Memory B cell (primary cell): ENCODE data around the gene ERBB2.

Experiments
- ATAC-seq: fragments of 150-1000 bp; cut with Tn5 transposase; 2 replicates; pipeline ENCODE4 v1.10.0; 2021; ENCODE audit warnings: low read depth, mild to moderate bottlenecking, moderate library complexity
- DNase-seq, 2 donors: peaks; one replicate each; pipeline ENCODE4 v3.0.0; 2022; ENCODE audit warnings: low spot score in 2 of 2
- H3K27ac Mint-ChIP-seq: one replicate; pipeline ENCODE4 v1.8.0; 2022; ENCODE audit warnings: mild to moderate bottlenecking, moderate library complexity, mixed read lengths
- H3K27me3 Mint-ChIP-seq: one replicate; pipeline ENCODE4 v1.8.0; 2022; ENCODE audit warnings: mixed read lengths
- H3K36me3 Mint-ChIP-seq: one replicate; pipeline ENCODE4 v1.8.0; 2022; ENCODE audit warnings: mild to moderate bottlenecking, mixed read lengths
- H3K4me1 Mint-ChIP-seq: one replicate; pipeline ENCODE4 v1.8.0; 2022; ENCODE audit warnings: mixed read lengths
- H3K4me3 Mint-ChIP-seq: one replicate; pipeline ENCODE4 v1.8.0; 2022; ENCODE audit warnings: mild to moderate bottlenecking, moderate library complexity, mixed read lengths
- H3K9me3 Mint-ChIP-seq: one replicate; pipeline ENCODE4 v1.8.0; 2022; ENCODE audit warnings: mixed read lengths

The ERBB2 gene

DNA sequence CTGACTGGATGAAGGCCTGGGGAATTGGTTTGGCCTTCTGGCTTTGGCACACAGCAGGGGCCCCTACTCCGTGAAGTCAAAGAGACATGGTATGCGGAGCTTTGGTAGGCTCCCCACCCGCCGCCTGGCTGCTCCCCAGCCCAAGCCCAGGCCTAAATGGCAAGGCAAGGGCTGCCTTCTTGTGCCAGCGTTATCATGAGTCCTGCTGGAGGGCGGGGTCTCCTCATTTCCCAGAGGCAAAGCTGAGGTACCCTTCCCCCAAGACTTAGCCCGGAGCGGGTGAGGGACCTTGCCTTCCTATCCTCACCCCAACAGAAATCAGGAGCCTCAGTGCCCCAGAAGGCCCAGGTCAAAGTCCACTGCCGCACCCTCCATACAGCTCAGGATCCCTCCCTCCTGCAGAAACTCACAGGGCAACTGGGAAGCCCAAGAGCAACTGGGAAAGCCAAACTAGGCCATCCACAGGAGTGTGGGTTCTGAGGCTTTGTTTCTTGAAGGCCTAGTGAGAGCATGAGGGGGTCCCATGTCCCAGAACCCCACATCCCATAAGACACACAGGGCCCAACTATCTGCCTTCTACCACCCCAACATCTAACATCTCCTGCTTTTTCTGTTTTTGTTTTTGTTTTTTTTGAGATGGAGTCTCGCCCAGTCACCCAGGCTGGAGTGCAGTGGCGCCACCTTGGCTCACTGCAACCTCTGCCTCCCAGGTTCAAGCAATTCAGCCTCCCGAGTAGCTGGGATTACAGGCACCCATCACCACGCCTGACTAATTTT is 21.3 kb upstream of the ERBB2 start:
- ATAC-seq = no peak
- Mint-ChIP-seq H3K27me3 (no peaks in the 10 kb centered on the region), H3K9me3 (no peaks in the 10 kb centered on the region), H3K4me1 (peaks cover 54% of the 10 kb centered on the region), H3K36me3 (peaks cover 6% of the 10 kb centered on the region), H3K27ac (peak overlapping the region; percentile 85), H3K4me3 (peak overlapping the region; percentile 16)
- DNase-seq = no peak

DNA sequence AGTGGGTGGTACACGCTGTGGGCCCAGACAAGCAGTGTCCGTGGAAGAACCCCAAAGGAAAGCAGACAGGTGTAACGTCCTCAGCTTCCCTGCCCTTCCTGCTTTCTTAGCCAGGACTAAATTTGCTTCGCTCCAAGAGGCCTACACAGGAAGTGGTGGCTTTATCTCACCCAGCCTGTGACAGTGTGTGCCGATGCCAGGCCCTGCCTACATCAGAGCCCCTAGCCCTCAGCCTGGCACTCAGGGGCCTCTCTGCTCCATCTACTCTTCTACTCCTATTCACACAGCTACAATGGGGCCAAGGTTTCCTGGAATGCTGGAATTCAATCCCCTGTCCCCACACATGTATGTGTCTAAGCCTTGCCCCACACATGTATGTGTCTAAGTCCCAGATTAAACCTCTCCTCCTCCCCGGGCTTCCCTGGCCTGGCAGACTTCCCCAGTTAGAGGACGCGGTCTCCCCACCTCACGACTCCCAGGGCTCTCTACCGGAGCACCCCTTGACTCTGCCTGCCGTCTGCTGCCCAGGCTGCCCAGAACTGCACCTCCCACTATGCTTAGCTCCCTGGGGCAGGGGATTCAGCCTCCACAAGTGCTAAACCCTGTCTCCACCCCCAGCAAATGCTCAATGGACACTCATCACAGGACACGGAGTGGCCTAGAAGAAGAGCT is 20.2 kb upstream of the ERBB2 start:
- no peaks in the 10 kb centered on the region for H3K27me3 Mint-ChIP-seq
- no peaks in the 10 kb centered on the region for H3K9me3 Mint-ChIP-seq
- peaks cover 48% of the 10 kb centered on the region for H3K4me1 Mint-ChIP-seq
- peak overlapping the region; percentile 16 for H3K4me3 Mint-ChIP-seq
- no peak for DNase-seq
- H3K36me3 Mint-ChIP-seq = peaks cover 11% of the 10 kb centered on the region
- peak; percentile 74 for ATAC-seq
- peak overlapping the region; percentile 85 for H3K27ac Mint-ChIP-seq

DNA sequence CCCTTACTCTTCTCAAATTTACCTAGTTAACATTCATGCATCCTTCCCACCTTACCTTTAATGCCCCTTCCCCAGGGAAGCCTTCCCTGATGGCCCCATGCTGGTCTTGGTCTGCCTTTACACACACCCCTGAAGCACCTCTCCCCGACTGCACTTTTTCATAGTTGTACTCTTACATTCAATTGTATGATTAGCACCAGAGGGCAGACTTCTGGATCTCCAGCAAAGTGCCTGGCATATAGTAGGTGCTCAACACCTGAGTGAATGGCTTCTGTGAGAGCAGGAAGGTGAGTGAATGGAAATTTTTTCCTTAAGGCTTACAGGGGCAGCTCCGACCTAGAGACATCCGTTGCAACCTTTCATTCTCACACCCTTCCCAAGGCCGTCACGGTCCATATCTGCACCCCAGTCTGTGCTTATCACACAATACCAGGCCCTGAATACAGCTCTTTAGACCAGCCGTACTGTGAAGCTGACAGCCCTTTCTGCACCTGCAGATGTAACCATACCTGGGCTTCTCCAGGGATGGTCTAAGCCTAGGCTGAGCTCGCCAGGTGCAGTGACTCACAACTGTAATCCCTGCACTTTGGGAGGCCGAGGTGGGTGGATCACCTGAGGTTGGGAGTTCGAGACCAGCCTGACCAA is 16.4 kb upstream of the ERBB2 start:
- Mint-ChIP-seq H3K4me3 (no peak overlapping the region), H3K9me3 (peaks cover 2% of the 10 kb centered on the region), H3K4me1 (peaks cover 36% of the 10 kb centered on the region), H3K36me3 (peaks cover 21% of the 10 kb centered on the region), H3K27me3 (no peaks in the 10 kb centered on the region), H3K27ac (no peak overlapping the region)
- ATAC-seq (no peak), DNase-seq (no peak)

DNA sequence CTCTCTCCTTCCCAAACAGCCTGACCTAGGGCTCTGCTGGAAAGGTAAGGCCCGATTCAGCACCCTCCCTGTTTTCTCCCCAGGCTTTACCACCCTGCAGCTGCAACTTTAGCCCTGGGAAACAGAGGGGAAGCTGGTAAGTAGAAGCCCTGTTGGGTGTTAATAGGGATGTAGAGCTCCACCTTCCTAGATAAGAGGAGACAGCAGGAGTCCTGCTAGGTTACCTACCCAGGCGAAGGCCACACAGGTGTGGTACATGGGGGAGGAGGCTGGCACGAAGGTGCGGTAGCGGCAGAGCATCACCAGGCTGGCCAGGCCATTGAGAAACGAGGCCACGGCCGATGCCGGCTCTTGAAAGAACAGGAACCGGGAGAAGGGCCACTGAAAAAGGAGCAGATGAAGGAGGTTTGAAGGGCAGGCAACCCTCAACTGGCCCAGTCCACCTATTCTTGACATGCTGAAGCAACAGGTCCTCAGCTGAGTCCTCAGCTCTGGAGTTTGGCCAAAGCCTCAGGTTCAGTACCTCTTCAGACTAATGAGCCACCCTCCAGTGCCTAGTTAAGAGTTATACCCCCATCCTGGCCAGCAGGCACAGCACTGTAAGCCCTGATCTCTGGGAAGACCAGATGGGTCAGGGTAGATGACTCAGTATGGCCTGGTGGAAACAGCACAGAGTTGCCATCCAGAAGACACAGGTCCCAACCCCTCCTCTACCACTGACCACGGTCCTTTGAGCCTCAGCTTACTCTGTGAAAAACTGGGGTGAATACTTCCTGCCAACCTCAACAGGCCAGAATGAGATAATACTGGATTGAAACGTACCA is 15.3 kb upstream of the ERBB2 start:
- H3K4me3 Mint-ChIP-seq = no peak overlapping the region
- H3K36me3 Mint-ChIP-seq = peaks cover 21% of the 10 kb centered on the region
- DNase-seq (no peak), ATAC-seq (no peak)
- H3K9me3 Mint-ChIP-seq = peaks cover 4% of the 10 kb centered on the region
- H3K27me3 Mint-ChIP-seq = no peaks in the 10 kb centered on the region
- H3K4me1 Mint-ChIP-seq = peaks cover 31% of the 10 kb centered on the region
- H3K27ac Mint-ChIP-seq = no peak overlapping the region

DNA sequence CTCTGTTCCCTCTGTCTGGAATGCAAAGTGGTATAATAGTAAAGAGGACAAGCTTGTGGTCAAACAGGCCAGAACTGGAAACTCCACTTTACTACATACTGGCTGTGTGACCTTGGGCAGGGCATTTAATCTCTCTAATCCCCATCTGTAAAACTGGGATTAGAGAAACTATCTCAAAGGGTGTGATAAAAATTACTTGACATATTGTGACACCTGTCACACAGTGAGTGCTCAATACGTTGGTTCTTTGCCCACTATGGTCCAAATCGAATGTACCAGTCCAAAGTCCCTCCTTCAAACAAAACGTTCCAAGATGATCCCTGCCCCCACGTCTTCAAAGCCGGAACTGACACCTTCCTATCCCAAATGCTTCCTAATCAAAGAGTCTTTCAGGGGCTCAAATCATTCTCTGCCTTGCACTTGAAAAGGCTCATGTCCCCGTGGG is 12.7 kb upstream of the ERBB2 start:
- Mint-ChIP-seq H3K27ac (no peak overlapping the region), H3K36me3 (peaks cover 19% of the 10 kb centered on the region), H3K9me3 (peaks cover 4% of the 10 kb centered on the region), H3K4me3 (peak overlapping the region; percentile 98), H3K4me1 (peaks cover 21% of the 10 kb centered on the region), H3K27me3 (no peaks in the 10 kb centered on the region)
- DNase-seq (no peak), ATAC-seq (no peak)

DNA sequence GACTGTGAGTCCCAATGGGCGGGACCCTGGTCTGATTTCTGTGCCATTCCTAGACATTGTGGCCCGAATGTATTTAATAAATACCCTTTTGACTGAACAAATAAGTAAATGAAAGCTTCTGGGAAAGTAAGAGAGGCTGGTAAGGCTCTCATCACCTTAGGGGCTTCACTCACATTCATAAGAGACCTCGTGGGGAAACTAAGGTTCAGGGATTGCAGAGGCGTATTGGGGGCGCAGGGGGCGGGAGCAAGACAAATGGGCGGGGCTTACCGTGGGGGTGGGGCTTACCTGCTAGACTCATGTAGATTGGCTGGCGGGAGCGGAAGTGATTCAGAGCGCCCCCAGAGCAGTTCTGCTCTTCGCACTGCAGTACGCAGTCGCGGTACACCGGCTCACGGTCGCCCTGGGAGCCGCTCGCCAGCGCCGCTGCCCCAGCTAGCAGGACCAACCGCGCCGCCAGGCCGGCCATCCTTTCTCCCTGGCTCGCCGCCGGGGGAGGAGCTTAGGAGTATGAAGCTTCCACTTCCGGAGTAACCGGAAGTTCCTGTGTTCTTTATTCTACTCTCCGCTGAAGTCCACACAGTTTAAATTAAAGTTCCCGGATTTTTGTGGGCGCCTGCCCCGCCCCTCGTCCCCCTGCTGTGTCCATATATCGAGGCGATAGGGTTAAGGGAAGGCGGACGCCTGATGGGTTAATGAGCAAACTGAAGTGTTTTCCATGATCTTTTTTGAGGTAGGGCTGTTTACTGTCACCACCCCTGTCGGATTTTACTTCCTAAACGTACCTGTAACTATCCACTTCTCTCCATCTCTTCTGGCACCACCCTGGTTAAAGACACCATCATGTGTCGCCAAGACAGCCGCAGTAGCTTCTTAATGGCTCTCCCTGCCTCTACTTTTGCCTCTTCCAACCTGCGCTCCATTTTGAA is 12.1 kb upstream of the ERBB2 start, which contains the start of gene PGAP3:
Gene PGAP3, minus strand, starts transcription at position 512 of the 929 bp plus-strand sequence. Its CDS starts 43 bp downstream, at position 469.
- H3K4me1 Mint-ChIP-seq = peaks cover 21% of the 10 kb centered on the region
- H3K36me3 Mint-ChIP-seq = peaks cover 19% of the 10 kb centered on the region
- peak within 1 kb of the TSS; percentile 95 for H3K27ac Mint-ChIP-seq
- ATAC-seq = peak; percentile 89
- peak; percentile 67 to 82 for DNase-seq
- H3K27me3 Mint-ChIP-seq = no peaks in the 10 kb centered on the region
- peaks cover 4% of the 10 kb centered on the region for H3K9me3 Mint-ChIP-seq
- H3K4me3 Mint-ChIP-seq = peak within 1 kb of the TSS; percentile 98

- peaks cover 4% of the 10 kb centered on the region for H3K9me3 Mint-ChIP-seq
- H3K4me3 Mint-ChIP-seq = peak overlapping the region; percentile 98
- peaks cover 17% of the 10 kb centered on the region for H3K36me3 Mint-ChIP-seq
- H3K27me3 Mint-ChIP-seq = no peaks in the 10 kb centered on the region
- ATAC-seq (no peak), DNase-seq (no peak)
- peak overlapping the region; percentile 95 for H3K27ac Mint-ChIP-seq
- H3K4me1 Mint-ChIP-seq = peaks cover 19% of the 10 kb centered on the region
Observed at GRCh38 chr17:39688475-39688835, 11.4 kb upstream of the ERBB2 start.

- Mint-ChIP-seq H3K36me3 (peaks cover 17% of the 10 kb centered on the region), H3K4me1 (peaks cover 19% of the 10 kb centered on the region), H3K9me3 (peaks cover 4% of the 10 kb centered on the region), H3K4me3 (peak overlapping the region; percentile 98), H3K27ac (peak overlapping the region; percentile 95), H3K27me3 (no peaks in the 10 kb centered on the region)
- no peak for ATAC-seq
- DNase-seq = no peak
Observed at GRCh38 chr17:39688945-39689344, 10.9 kb upstream of the ERBB2 start.

GRCh38 chr17:39694593-39694992 is 5.3 kb upstream of the ERBB2 start:
- DNase-seq = no peak
- Mint-ChIP-seq H3K9me3 (no peaks in the 10 kb centered on the region), H3K4me3 (no peak overlapping the region), H3K27ac (no peak overlapping the region), H3K4me1 (peaks cover 1% of the 10 kb centered on the region), H3K36me3 (peaks cover 11% of the 10 kb centered on the region), H3K27me3 (peaks cover 9% of the 10 kb centered on the region)
- no peak for ATAC-seq

- DNase-seq = no peak
- ATAC-seq = no peak
- H3K27me3 Mint-ChIP-seq = peaks cover 12% of the 10 kb centered on the region
- peaks cover 4% of the 10 kb centered on the region for H3K4me1 Mint-ChIP-seq
- H3K9me3 Mint-ChIP-seq = no peaks in the 10 kb centered on the region
- H3K36me3 Mint-ChIP-seq = peaks cover 13% of the 10 kb centered on the region
- H3K27ac Mint-ChIP-seq = no peak overlapping the region
- H3K4me3 Mint-ChIP-seq = no peak overlapping the region
Observed at GRCh38 chr17:39695089-39695474, 4.8 kb upstream of the ERBB2 start.

GRCh38 chr17:39696731-39697130 is 3.1 kb upstream of the ERBB2 start:
- H3K36me3 Mint-ChIP-seq = peaks cover 13% of the 10 kb centered on the region
- H3K4me3 Mint-ChIP-seq = no peak overlapping the region
- no peak for DNase-seq
- no peak for ATAC-seq
- H3K27me3 Mint-ChIP-seq = peaks cover 21% of the 10 kb centered on the region
- no peak overlapping the region for H3K27ac Mint-ChIP-seq
- no peaks in the 10 kb centered on the region for H3K9me3 Mint-ChIP-seq
- peaks cover 4% of the 10 kb centered on the region for H3K4me1 Mint-ChIP-seq

GRCh38 chr17:39697961-39698360 is 1.9 kb upstream of the ERBB2 start:
- no peak for DNase-seq
- peaks cover 22% of the 10 kb centered on the region for H3K27me3 Mint-ChIP-seq
- H3K9me3 Mint-ChIP-seq = no peaks in the 10 kb centered on the region
- H3K27ac Mint-ChIP-seq = no peak overlapping the region
- peaks cover 4% of the 10 kb centered on the region for H3K4me1 Mint-ChIP-seq
- peaks cover 13% of the 10 kb centered on the region for H3K36me3 Mint-ChIP-seq
- no peak overlapping the region for H3K4me3 Mint-ChIP-seq
- no peak for ATAC-seq
